DND-41 (cell line): ENCODE measurements around the gene SAMD1.

Source experiments
- ATAC-seq: fragments of 200-7000 bp; cut with Tn5 transposase; 3 replicates; pipeline ENCODE4 v1.9.1; 2021; ENCODE audit warnings: low read depth; ENCODE audit not compliant: insufficient read depth
- DNase-seq: peaks from one replicate; pipeline ENCODE4 v3.0.0-alpha.2; 2020
- H2AFZ ChIP-seq: 2 replicates; pipeline ENCODE4 v1.6.0; 2012; ENCODE audit warnings: low read depth, low read length
- H3K27ac ChIP-seq: 2 replicates; pipeline ENCODE4 v1.5.1; 2012; ENCODE audit warnings: low read length, inconsistent platforms
- H3K27me3 ChIP-seq: fragments of 200-600 bp; sonication (generic); 2 replicates; pipeline ENCODE4 v1.6.0; 2012; ENCODE audit warnings: low read length, mild to moderate bottlenecking, inconsistent platforms; ENCODE audit not compliant: insufficient read depth, poor library complexity
- H3K36me3 ChIP-seq: 2 replicates; pipeline ENCODE4 v1.5.1; 2012; ENCODE audit warnings: low read length, inconsistent platforms; ENCODE audit not compliant: insufficient read depth
- H3K4me1 ChIP-seq: 2 replicates; pipeline ENCODE4 v1.5.1; 2012; ENCODE audit warnings: mild to moderate bottlenecking, low read length; ENCODE audit not compliant: insufficient read depth
- H3K4me2 ChIP-seq: 2 replicates; pipeline ENCODE4 v1.6.0; 2012; ENCODE audit warnings: mild to moderate bottlenecking, moderate library complexity, low read length, inconsistent platforms; ENCODE audit not compliant: insufficient read depth
- H3K4me3 ChIP-seq, 2 experiments: fragments of 200-600 bp in 1 of 2; shearing (Covaris generic) in 1 of 2; 2 replicates each; pipeline ENCODE4 v1.5.1; 2012 to 2016; ENCODE audit warnings: inconsistent platforms in 2 of 2, low read length in 2 of 2, mild to moderate bottlenecking in 2 of 2, low read depth in 1 of 2, moderate library complexity in 1 of 2
- H3K79me2 ChIP-seq: 2 replicates; pipeline ENCODE4 v1.6.0; 2012; ENCODE audit warnings: low read length, inconsistent platforms; ENCODE audit not compliant: insufficient read depth
- H3K9ac ChIP-seq: 2 replicates; pipeline ENCODE4 v1.6.0; 2012; ENCODE audit warnings: low read depth, mild to moderate bottlenecking, inconsistent platforms, low read length, moderate library complexity
- H3K9me3 ChIP-seq: 2 replicates; pipeline ENCODE4 v1.5.1; 2012; ENCODE audit warnings: low read length, moderate library complexity, mild to moderate bottlenecking, inconsistent platforms; ENCODE audit not compliant: insufficient read depth, severe bottlenecking
- H4K20me1 ChIP-seq: 2 replicates; pipeline ENCODE4 v1.6.0; 2012; ENCODE audit warnings: low read length; ENCODE audit not compliant: insufficient read depth
- CTCF ChIP-seq: IDR thresholded peaks from 2 replicates; pipeline ENCODE4 v1.5.1; 2012; ENCODE audit warnings: borderline replicate concordance, low read length, moderate library complexity, mild to moderate bottlenecking; ENCODE audit not compliant: poor library complexity, severe bottlenecking; ENCODE audit errors: extremely low read depth
- EZH2 ChIP-seq: IDR thresholded peaks from 3 replicates; pipeline ENCODE4 v1.6.1; 2012; ENCODE audit warnings: borderline replicate concordance, low read depth, mild to moderate bottlenecking, moderate library complexity, low read length, inconsistent platforms; ENCODE audit not compliant: severe bottlenecking

SAMD1 gene

GRCh38 chr19:14119644-14120496, 29.3 kb upstream of the SAMD1 start:
- ATAC-seq (no peak), DNase-seq (no peak)
- H3K4me3 ChIP-seq = no peak overlapping the region
- H3K36me3 ChIP-seq = peaks cover 50% of the 10 kb centered on the region
- H3K4me1 ChIP-seq = peaks cover 42% of the 10 kb centered on the region
- H3K79me2 ChIP-seq = peaks cover 33% of the 10 kb centered on the region
- TF ChIP-seq CTCF = no peak
- no peak for TF ChIP-seq EZH2
- no peak overlapping the region for H3K9ac ChIP-seq
- H3K27ac ChIP-seq = no peak overlapping the region
- peaks cover 24% of the 10 kb centered on the region; the same call in 1 of the 2 replicates for H4K20me1 ChIP-seq
- H3K27me3 ChIP-seq = no peaks in the 10 kb centered on the region
- H3K9me3 ChIP-seq = no peaks in the 10 kb centered on the region
- H3K4me2 ChIP-seq = no peak overlapping the region
- H2AFZ ChIP-seq = no peak overlapping the region

GRCh38 chr19:14119146-14119545, 28.6 kb upstream of the SAMD1 start:
- ATAC-seq = no peak
- peak overlapping the region in 1 of 2 experiments; percentile 61; a peak in 1 of 4 replicates for H3K4me3 ChIP-seq
- H3K4me1 ChIP-seq = peaks cover 42% of the 10 kb centered on the region
- DNase-seq = no peak
- no peaks in the 10 kb centered on the region for H3K27me3 ChIP-seq
- peaks cover 43% of the 10 kb centered on the region for H3K36me3 ChIP-seq
- TF ChIP-seq CTCF = no peak
- no peak for TF ChIP-seq EZH2
- peak overlapping the region; percentile 95 for H3K4me2 ChIP-seq
- H3K9ac ChIP-seq = peak overlapping the region; percentile 60; the same call in 1 of the 2 replicates
- H3K79me2 ChIP-seq = peaks cover 37% of the 10 kb centered on the region
- peaks cover 20% of the 10 kb centered on the region for H4K20me1 ChIP-seq
- peak overlapping the region; percentile 53; the same call in 1 of the 2 replicates for H3K27ac ChIP-seq
- no peak overlapping the region for H2AFZ ChIP-seq
- no peaks in the 10 kb centered on the region for H3K9me3 ChIP-seq

- Histone ChIP-seq H2AFZ (peak overlapping the region; percentile 11; the same call in 1 of the 2 replicates), H3K4me3 (peak overlapping the region; percentile 3 to 61; a peak in 3 of 4 replicates), H3K36me3 (peaks cover 36% of the 10 kb centered on the region), H3K79me2 (peaks cover 45% of the 10 kb centered on the region), H3K9ac (peak overlapping the region; percentile 60), H3K4me2 (peak overlapping the region; percentile 95), H3K27ac (peak overlapping the region; percentile 53), H4K20me1 (peaks cover 25% of the 10 kb centered on the region), H3K27me3 (no peaks in the 10 kb centered on the region), H3K9me3 (no peaks in the 10 kb centered on the region), H3K4me1 (peaks cover 42% of the 10 kb centered on the region)
- TF ChIP-seq EZH2 = no peak
- no peak for TF ChIP-seq CTCF
- ATAC-seq = no peak
- DNase-seq = peak; percentile 57
Observed at GRCh38 chr19:14118165-14119051, 27.9 kb upstream of the SAMD1 start.
